ENCODE measurements around the gene RHBDF2. TPM values are rescaled to one million over a fixed set of nuclear protein-coding genes. Genes with fewer than 3 reads are reported as not detected.
"Not testable (repeated sequence)": the region's sequence is repeated elsewhere in the genome, so short reads cannot be mapped to it uniquely, and the experiment has no call there.

Gene RHBDF2
- total RNA-seq, 1 donor from 2014 or later: 34.6 TPM

DNA sequence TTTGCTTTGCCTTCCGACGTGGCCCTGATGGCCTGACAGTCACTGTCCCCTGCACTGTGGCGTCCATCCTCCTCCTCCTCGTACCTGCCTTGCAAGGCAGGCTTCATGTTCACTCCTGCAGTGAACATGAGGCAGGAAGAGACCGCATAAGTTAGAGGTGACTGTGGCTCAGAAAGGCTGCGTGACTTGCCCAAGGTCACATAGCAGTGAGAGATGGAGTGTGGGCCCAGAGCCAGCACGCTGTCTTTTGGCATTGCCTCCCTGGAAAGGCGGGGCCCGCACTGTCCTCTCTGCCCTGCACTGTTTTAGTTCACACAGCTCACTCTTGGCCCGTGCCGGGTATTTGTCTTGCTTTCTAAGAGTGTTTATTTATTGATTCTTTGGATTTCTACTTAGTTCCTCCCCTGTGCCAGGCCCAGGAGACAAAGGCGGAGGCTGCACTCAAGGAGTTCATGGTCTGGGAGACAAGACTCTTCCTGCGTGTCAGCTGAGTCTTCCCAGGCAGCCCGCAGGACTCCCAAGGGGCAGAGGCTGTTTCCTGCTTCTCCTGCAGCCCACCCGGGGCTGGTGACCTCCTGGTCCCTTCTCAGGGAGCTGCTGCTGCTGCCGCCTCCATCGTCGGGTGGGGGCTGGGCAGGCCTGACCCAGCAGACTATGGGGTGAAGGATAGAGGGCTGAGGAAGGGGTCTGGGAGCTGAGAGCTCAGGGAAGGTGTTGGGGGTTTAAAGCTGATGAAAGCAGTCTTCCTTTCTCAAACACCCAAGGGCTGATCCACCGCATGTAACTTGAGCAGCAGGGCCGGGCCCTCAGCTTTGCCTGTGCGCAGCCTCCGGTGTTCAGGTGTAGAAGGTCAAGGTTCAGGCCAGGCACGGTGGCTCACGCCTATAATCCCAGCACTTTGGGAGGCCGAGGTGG is 23.6 kb upstream of the RHBDF2 start:
- intact Hi-C loops (cut with DNase I): no loop called here
- peak overlapping the region; percentile 72 for H3K27ac ChIP-seq
- no peaks in the 10 kb centered on the region for H3K36me3 ChIP-seq
- DNase-seq (ENCODE audit: extremely low spot score in 2 of 2): no peak
- no peaks in the 10 kb centered on the region for H3K27me3 ChIP-seq
- peaks cover 44% of the 10 kb centered on the region for H3K4me1 ChIP-seq
- TF ChIP-seq POLR2AphosphoS5 (IDR thresholded peaks at IDR 0.05; ENCODE audit: insufficient read depth in 1 of 2, low read depth in 1 of 2): peak in 1 of 2 donors; percentile 33
- no peak for TF ChIP-seq POLR2A (IDR thresholded peaks at IDR 0.05)
- H3K4me3 ChIP-seq: no peak overlapping the region
- no peaks in the 10 kb centered on the region for H3K9me3 ChIP-seq

DNA sequence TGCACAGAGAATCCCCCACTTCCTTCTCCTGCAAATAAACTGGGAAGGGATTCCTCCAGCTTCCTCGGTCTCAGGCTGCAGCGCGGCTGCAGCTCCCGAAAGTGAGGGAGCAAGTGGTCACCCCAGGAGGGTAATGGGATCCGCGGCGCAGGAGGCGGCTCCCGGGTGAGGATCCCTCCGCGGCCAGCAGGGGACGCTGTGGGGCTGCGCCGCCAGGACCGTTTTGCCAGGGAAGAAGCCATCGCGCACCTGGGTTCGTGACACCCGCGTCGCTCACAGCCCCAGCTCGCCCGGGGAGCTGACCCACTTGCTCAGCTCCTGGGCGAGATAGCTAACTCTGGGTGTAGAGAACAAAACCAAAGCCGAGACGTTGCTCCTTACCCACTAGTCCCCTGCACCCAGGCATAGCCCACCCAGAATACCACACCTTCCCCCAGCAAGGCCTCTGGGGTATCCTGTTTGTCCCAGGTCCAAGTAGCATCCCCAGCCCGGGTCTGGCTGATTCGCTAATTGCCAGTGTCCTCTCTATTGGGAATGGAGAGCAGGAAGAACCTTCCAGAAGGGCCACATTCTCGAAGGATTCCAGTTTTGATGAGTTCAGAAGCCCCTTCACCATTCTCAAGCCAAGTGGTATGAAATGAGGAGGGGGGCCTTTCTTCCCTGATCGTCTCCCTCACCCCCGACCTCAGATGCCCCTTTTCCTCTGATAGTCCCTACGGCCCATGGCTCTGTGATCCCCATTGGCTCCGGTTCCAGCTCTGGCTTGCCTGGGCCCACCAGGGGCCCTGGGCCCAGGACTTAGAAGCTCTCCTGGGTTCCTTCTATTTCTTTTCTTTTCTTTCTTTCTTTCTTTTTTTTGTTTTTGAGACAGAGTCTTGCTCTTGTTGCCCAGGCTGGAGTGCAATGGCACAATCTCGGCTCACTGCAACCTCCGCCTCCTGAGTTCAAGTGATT is 22.1 kb upstream of the RHBDF2 start:
- H3K4me1 ChIP-seq: peaks cover 30% of the 10 kb centered on the region
- no peak overlapping the region for H3K27ac ChIP-seq
- no peak overlapping the region for H3K4me3 ChIP-seq
- intact Hi-C loops (cut with DNase I): no loop called here
- no peaks in the 10 kb centered on the region for H3K9me3 ChIP-seq
- no peaks in the 10 kb centered on the region for H3K27me3 ChIP-seq
- H3K36me3 ChIP-seq: no peaks in the 10 kb centered on the region
- TF ChIP-seq, protein P1, sequence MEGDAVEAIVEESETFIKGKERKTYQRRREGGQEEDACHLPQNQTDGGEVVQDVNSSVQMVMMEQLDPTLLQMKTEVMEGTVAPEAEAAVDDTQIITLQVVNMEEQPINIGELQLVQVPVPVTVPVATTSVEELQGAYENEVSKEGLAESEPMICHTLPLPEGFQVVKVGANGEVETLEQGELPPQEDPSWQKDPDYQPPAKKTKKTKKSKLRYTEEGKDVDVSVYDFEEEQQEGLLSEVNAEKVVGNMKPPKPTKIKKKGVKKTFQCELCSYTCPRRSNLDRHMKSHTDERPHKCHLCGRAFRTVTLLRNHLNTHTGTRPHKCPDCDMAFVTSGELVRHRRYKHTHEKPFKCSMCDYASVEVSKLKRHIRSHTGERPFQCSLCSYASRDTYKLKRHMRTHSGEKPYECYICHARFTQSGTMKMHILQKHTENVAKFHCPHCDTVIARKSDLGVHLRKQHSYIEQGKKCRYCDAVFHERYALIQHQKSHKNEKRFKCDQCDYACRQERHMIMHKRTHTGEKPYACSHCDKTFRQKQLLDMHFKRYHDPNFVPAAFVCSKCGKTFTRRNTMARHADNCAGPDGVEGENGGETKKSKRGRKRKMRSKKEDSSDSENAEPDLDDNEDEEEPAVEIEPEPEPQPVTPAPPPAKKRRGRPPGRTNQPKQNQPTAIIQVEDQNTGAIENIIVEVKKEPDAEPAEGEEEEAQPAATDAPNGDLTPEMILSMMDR (IDR thresholded peaks at IDR 0.05): peak; percentile 99 to 100 (median 100)
- TF ChIP-seq POLR2AphosphoS5 (IDR thresholded peaks at IDR 0.05; ENCODE audit: insufficient read depth in 1 of 2, low read depth in 1 of 2) (peak; percentile 15 to 42), POLR2A (IDR thresholded peaks at IDR 0.05) (no peak)
- no peak for DNase-seq (ENCODE audit: extremely low spot score in 2 of 2)

DNA sequence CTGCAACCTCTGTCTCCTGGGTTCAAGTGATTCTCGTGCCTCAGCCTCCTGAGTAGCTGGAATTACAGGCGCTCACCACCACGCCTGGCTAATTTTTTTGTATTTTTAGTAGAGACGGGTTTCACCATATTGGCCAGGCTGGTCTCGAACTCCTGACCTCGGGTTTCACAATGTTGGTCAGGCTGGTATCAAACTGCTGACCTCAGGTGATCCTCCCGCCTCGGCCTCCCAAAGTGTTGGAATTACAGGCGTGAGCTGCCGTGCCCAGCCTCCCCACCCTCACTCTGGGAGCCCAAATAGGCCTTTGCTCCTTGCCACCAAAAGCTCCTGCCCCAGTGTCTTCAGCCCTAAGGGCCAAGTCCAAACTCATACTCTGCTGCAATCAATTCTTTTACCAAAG is 20.5 kb upstream of the RHBDF2 start:
- DNase-seq (ENCODE audit: extremely low spot score in 2 of 2); H3K27me3 ChIP-seq; intact Hi-C loops (cut with DNase I); H3K36me3 ChIP-seq; H3K4me3 ChIP-seq; H3K27ac ChIP-seq; H3K9me3 ChIP-seq: not testable (repeated sequence)
- H3K4me1 ChIP-seq: peaks cover 14% of the 10 kb centered on the region

DNA sequence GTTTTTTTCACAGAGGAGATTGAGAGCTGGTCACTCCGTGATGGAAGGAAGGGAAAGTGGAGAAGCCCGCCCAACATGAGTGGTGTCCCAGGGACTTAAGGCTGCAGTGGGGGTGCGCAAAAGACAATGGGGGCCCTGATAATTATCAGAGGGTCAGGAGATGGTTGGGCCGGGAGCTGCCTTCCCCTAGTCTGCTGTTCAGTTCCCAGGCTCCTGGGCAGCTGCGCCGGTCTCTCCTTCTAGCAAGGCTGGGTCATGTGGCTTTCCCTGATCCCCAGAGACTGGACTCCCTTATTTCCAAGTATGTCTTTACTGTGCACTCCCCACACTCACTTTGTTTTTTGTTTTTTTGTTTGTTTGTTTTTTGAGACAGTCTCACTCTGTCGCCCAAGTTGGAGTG is 20.0 kb upstream of the RHBDF2 start:
- Histone ChIP-seq H3K9me3 (no peaks in the 10 kb centered on the region), H3K36me3 (no peaks in the 10 kb centered on the region), H3K27ac (no peak overlapping the region), H3K27me3 (no peaks in the 10 kb centered on the region), H3K4me1 (peaks cover 15% of the 10 kb centered on the region), H3K4me3 (no peak overlapping the region)
- TF ChIP-seq, protein P1 (IDR thresholded peaks at IDR 0.05): no peak
- TF ChIP-seq POLR2AphosphoS5 (IDR thresholded peaks at IDR 0.05; ENCODE audit: insufficient read depth in 1 of 2, low read depth in 1 of 2) (no peak), POLR2A (IDR thresholded peaks at IDR 0.05) (no peak)
- no peak for DNase-seq (ENCODE audit: extremely low spot score in 2 of 2)
- intact Hi-C loops (cut with DNase I): no loop called here

DNA sequence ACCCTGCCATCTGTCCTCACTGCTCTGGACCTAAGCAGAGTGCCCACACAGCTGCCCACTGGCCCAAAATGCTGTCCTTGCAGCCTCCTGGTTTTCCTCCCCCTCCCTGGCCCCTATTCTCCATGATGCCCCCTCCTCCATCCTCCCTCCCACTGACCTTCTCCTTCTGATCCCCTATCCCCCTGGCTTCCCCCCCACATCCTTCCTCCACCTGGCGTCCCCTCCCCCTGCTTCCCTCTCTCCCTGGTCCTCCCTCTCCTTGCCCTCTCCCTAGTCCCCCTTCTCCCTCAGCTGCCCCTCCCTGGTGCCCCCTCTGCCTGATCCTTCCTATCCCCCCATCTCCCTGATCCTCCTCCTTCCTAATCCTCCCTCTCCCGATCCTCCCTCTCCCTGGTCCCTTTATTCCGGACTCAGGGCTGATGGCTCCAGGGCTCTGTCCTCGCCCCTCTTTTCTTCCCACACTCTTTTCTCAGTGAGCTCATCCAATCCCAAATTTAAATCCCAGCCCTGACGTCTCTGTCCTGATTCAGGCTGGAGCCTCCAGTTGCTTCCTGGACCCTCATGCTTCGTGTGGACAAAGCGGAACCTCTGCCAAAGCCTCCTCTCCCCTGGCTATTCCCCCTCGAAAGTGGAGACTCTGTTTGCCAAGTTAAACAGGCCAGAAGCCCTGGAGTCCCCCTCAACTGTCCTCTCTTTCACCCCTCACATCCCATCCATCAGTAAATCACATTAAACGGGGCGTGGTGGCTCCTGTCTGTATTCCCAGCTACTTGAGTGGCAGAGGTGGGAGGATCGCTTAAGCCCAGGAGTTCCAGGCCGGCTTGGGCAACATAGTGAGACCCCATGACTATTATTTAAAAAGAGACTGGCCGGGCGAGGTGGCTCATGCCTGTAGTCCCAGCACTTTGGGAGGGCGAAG is 18.1 kb upstream of the RHBDF2 start:
- Histone ChIP-seq H3K4me1 (peaks cover 8% of the 10 kb centered on the region), H3K36me3 (no peaks in the 10 kb centered on the region), H3K27me3 (no peaks in the 10 kb centered on the region), H3K27ac (no peak overlapping the region), H3K9me3 (no peaks in the 10 kb centered on the region), H3K4me3 (no peak overlapping the region)
- intact Hi-C loops (cut with DNase I): no loop called here
- DNase-seq (ENCODE audit: extremely low spot score in 2 of 2): no peak
- TF ChIP-seq POLR2AphosphoS5 (IDR thresholded peaks at IDR 0.05; ENCODE audit: insufficient read depth in 1 of 2, low read depth in 1 of 2) (no peak), POLR2A (IDR thresholded peaks at IDR 0.05) (no peak)
- TF ChIP-seq, protein P1 (IDR thresholded peaks at IDR 0.05): no peak
